ENCODE measurements around the gene DYRK1B.

GRCh38 chr19:39858541-39858940 lies 24.6 kb upstream of the DYRK1B start:
- TF ChIP-seq POLR2A (IDR thresholded peaks at IDR 0.05; ENCODE audit: extremely low read depth, insufficient read length) (no peak), MYC (IDR thresholded peaks at IDR 0.05; ENCODE audit: low read depth, low read length) (no peak)

All from NB4 (cell line).